Esophagus squamous epithelium (tissue), 5 donors: ENCODE results near the gene UNC5C. TPM values are rescaled to one million over a fixed set of nuclear protein-coding genes. Genes with fewer than 3 reads are reported as not detected.
A peak's percentile ranks its signal among the peaks of the same experiment; 100 is the strongest.

Source experiments
- DNase-seq: peaks from one replicate; lab custom pipeline; 2025; lab: John Stamatoyannopoulos, UW
- H3K27ac ChIP-seq, 4 donors: fragments of 200-600 bp; sonication (generic); one replicate each; pipeline ENCODE4 v1.5.1; 2016 to 2019; ENCODE audit warnings: mild to moderate bottlenecking in 1 of 4
- H3K27me3 ChIP-seq, 4 donors: fragments of 200-600 bp; sonication (generic); 1 replicate in 3 of 4; 2 replicates in 1 of 4; pipeline versions ENCODE4 v1.5.1 to v1.6.0; 2017 to 2021; ENCODE audit warnings: antibody characterized with exemption in 1 of 4
- H3K36me3 ChIP-seq, 3 donors: fragments of 200-600 bp; sonication (generic); one replicate each; pipeline ENCODE4 v1.5.1; 2016 to 2019
- H3K4me1 ChIP-seq, 3 donors: fragments of 200-600 bp; sonication (generic); one replicate each; pipeline ENCODE4 v1.5.1; 2017 to 2019
- H3K4me3 ChIP-seq, 4 donors: fragments of 200-600 bp; sonication (generic); 1 replicate in 3 of 4; 2 replicates in 1 of 4; pipeline ENCODE4 v1.5.1; 2016 to 2019; ENCODE audit warnings: mild to moderate bottlenecking in 2 of 4, moderate library complexity in 1 of 4
- H3K9me3 ChIP-seq, 3 donors: fragments of 200-600 bp; sonication (generic); one replicate each; pipeline ENCODE4 v1.5.1; 2016 to 2019
- CTCF ChIP-seq, 6 experiments: fragments of 450-650 bp in 4 of 6; fragments of 200-600 bp in 2 of 6; sonication (generic) in 2 of 6; IDR thresholded peaks; one replicate each; pipeline ENCODE4 v1.5.1; 2016 to 2019; ENCODE audit warnings: antibody characterized with exemption in 6 of 6, mild to moderate bottlenecking in 4 of 6, moderate library complexity in 4 of 6
- POLR2A ChIP-seq, 4 donors: fragments of 450-650 bp; IDR thresholded peaks; one replicate each; pipeline ENCODE4 v1.6.1; 2017; ENCODE audit warnings: antibody characterized with exemption in 4 of 4, mild to moderate bottlenecking in 4 of 4, moderate library complexity in 3 of 4
- WGBS, 2 donors: methylation state at CpG; one replicate each; pipeline ENCODE4 v1.1.5; 2018; 5-methylcytosine and 5-hydroxymethylcytosine counted together
- intact Hi-C: fragments of 100-400 bp; cut with DNase I; formaldehyde crosslinking; loops from one replicate; pipeline ENCODE4 v1.15.0; 2022
- total RNA-seq, 4 donors: library from RNA; depleted of rRNA; stranded (reverse); fragments of >200 nt; gene quantifications; one replicate each; pipeline ENCODE4 v1.1.0, GENCODE V29; 2016
- donor health status: DM: yes; HTN: yes; CAD: no.

The UNC5C gene
- under 1 TPM; 0.11 to 0.95 (median 0.36) TPM for total RNA-seq

- whole genome bisulfite sequencing, 2 donors, result 1 to 9% methylated on average over 19 of the region's 37 CpGs
- H3K9me3 ChIP-seq, result no peaks in the 10 kb centered on the region
- H3K27ac ChIP-seq, result peak within 1 kb of the TSS; percentile 31 to 86 (median 72)
- TF ChIP-seq CTCF (IDR thresholded peaks at IDR 0.05) (no peak), POLR2A (IDR thresholded peaks at IDR 0.05) (peak in 2 of 4 donors; percentile 34 to 36)
- DNase-seq, result no peak
- peaks cover 0 to 32% (median 4%) of the 10 kb centered on the region in 3 donors for H3K4me1 ChIP-seq
- peaks cover 0 to 66% (median 0%) of the 10 kb centered on the region in 4 donors for H3K27me3 ChIP-seq
- peak within 1 kb of the TSS; percentile 25 to 64 (median 48) for H3K4me3 ChIP-seq
- intact Hi-C loops, result no loop called here
- no peaks in the 10 kb centered on the region for H3K36me3 ChIP-seq
Measured at GRCh38 chr4:95548738-95549245, at the start of gene UNC5C. TSS of gene UNC5C (minus strand) at chr4:95548973.

GRCh38 chr4:95596676-95597075, 47.9 kb upstream of the UNC5C start:
- Histone ChIP-seq H3K36me3 (no peaks in the 10 kb centered on the region), H3K4me3 (no peak overlapping the region), H3K27me3 (no peaks in the 10 kb centered on the region), H3K4me1 (no peaks in the 10 kb centered on the region), H3K9me3 (no peaks in the 10 kb centered on the region), H3K27ac (no peak overlapping the region)
- no peak for DNase-seq
- 72 to 78% methylated on average over 7 of the region's 7 CpGs for WGBS, 2 donors
- intact Hi-C loops, result no loop called here
- TF ChIP-seq CTCF (IDR thresholded peaks at IDR 0.05), result no peak
- TF ChIP-seq POLR2A (IDR thresholded peaks at IDR 0.05), result no peak

- Histone ChIP-seq H3K4me3 (no peak overlapping the region), H3K36me3 (no peaks in the 10 kb centered on the region), H3K4me1 (no peaks in the 10 kb centered on the region), H3K27me3 (no peaks in the 10 kb centered on the region), H3K9me3 (no peaks in the 10 kb centered on the region), H3K27ac (no peak overlapping the region)
- intact Hi-C loops, result no loop called here
- WGBS, 2 donors, result 71 to 94% methylated on average over 1 of the region's 1 CpG
- DNase-seq, result no peak
- TF ChIP-seq POLR2A (IDR thresholded peaks at IDR 0.05) (no peak), CTCF (IDR thresholded peaks at IDR 0.05) (no peak)
Measured at GRCh38 chr4:95594629-95595028, 45.9 kb upstream of the UNC5C start.

- no peak for DNase-seq
- no peak for TF ChIP-seq CTCF (IDR thresholded peaks at IDR 0.05)
- no peak for TF ChIP-seq POLR2A (IDR thresholded peaks at IDR 0.05)
- Histone ChIP-seq H3K4me3 (no peak overlapping the region), H3K36me3 (no peaks in the 10 kb centered on the region), H3K27ac (no peak overlapping the region), H3K4me1 (no peaks in the 10 kb centered on the region), H3K27me3 (no peaks in the 10 kb centered on the region), H3K9me3 (no peaks in the 10 kb centered on the region)
- 80 to 95% methylated on average over 1 of the region's 1 CpG for WGBS, 2 donors
- intact Hi-C loops, result no loop called here
Measured at GRCh38 chr4:95594013-95594412, 45.2 kb upstream of the UNC5C start.

GRCh38 chr4:95591278-95591677, 42.5 kb upstream of the UNC5C start:
- DNase-seq, result no peak
- intact Hi-C loops, result no loop called here
- Histone ChIP-seq H3K27ac (no peak overlapping the region), H3K27me3 (no peaks in the 10 kb centered on the region), H3K4me3 (no peak overlapping the region), H3K36me3 (no peaks in the 10 kb centered on the region), H3K4me1 (no peaks in the 10 kb centered on the region), H3K9me3 (no peaks in the 10 kb centered on the region)
- WGBS, 2 donors, result 42 to 64% methylated on average over 5 of the region's 5 CpGs
- TF ChIP-seq CTCF (IDR thresholded peaks at IDR 0.05), result no peak
- TF ChIP-seq POLR2A (IDR thresholded peaks at IDR 0.05), result no peak
